ENCODE results near the gene RAD51D. TPM values are rescaled to one million over a fixed set of nuclear protein-coding genes. Genes with fewer than 3 reads are reported as not detected.
A peak's percentile ranks its signal among the peaks of the same experiment; 100 is the strongest.

Gene RAD51D
- total and polyA plus RNA-seq, 10 of the 15 experiments (the other 5 are each of a cell fraction or from before 2014, with no cell fraction given), result 2.6 to 29.3 (median 13.5) TPM

GRCh38 chr17:35051579-35052240, 68.0 kb downstream of the RAD51D start:
- SMC1A ChIA-PET (ENCODE audit: uncharacterized antibody, unreplicated experiment), result interaction anchor here (0.6 to 12.0 kb wide), 9 partner anchors 9 to 38 kb away, joined by 3 to 221 read pairs (median 3); partner anchors contain the start of gene RFFL
- Histone ChIP-seq H3K27me3 (replicated peaks in 1 of 2; ENCODE audit: control insufficient read depth in 2 of 2, insufficient read depth in 2 of 2, low read length in 1 of 2) (no peaks in the 10 kb centered on the region), H3K4me1 (ENCODE audit: control insufficient read depth, insufficient read depth, low read length) (peaks cover 27% of the 10 kb centered on the region), H3K9me3 (replicated peaks; ENCODE audit: control insufficient read depth, insufficient read depth, low read length) (no peaks in the 10 kb centered on the region), H3K4me2 (ENCODE audit: control insufficient read depth, insufficient read depth) (peak overlapping the region; percentile 89), H2AFZ (ENCODE audit: control insufficient read depth, low read depth, low read length) (peak overlapping the region; percentile 59), H3K27ac (ENCODE audit: control insufficient read depth, insufficient read depth) (peak overlapping the region; percentile 93), H3K36me3 (ENCODE audit: control insufficient read depth in 2 of 2, insufficient read depth in 2 of 2, low read length in 1 of 2) (peaks cover 0 to 1% of the 10 kb centered on the region in 2 experiments; a peak in 1 of 4 replicates), H3K79me2 (ENCODE audit: control insufficient read depth, insufficient read depth, low read length) (peaks cover 34% of the 10 kb centered on the region), H3K9ac (ENCODE audit: control insufficient read depth, insufficient read depth, low read length) (peak overlapping the region; percentile 63), H3K4me3 (peak overlapping the region; percentile 4; the same call in 1 of the 2 replicates), H4K20me1 (ENCODE audit: control insufficient read depth, insufficient read depth) (no peaks in the 10 kb centered on the region)
- in situ Hi-C loops (cut with MboI), result no loop called here
- WGBS (ENCODE audit: insufficient coverage, insufficient replicate concordance, low lambda C conversion rate, missing lambda C conversion rate), result under 1% methylated on average over 6 of the region's 6 CpGs
- RAD21 ChIA-PET (ENCODE audit: unreplicated experiment), result interaction anchor here (0.7 to 6.9 kb wide), 8 partner anchors 10 to 67 kb away, joined by 3 to 73 read pairs (median 4); partner anchors contain the start of gene RFFL
- ATAC-seq, result peak; percentile 76
- no TSS peak for BruUV-seq (replicated peaks)
- POLR2A ChIA-PET, result interaction anchor here (0.7 to 1.2 kb wide), 6 partner anchors 10 to 71 kb away, joined by 3 to 9 read pairs (median 4); partner anchors contain the start of gene RFFL
- CTCF ChIA-PET, result interaction anchor here (3.1 kb wide), 1 partner anchor 12 kb away, joined by 23 read pairs; the partner anchor contains the start of gene RFFL
- intact Hi-C loops (cut with micrococcal nuclease; ENCODE audit: unreplicated experiment), result loop anchor here (1.0 kb wide), 2 partner anchors 12 to 38 kb away; partner anchors contain the start of gene RFFL
- FAIRE-seq, result peak; percentile 59
- DNase-seq (ENCODE audit: low read depth, low spot score), result no peak
- TF ChIP-seq USF2 (IDR thresholded peaks at IDR 0.05; ENCODE audit: borderline replicate concordance, low read depth, low read length) (no peak), TCF3 (IDR thresholded peaks at IDR 0.05; ENCODE audit: borderline replicate concordance, insufficient read depth, low read depth, low read length) (no peak), ZNF217 (IDR thresholded peaks at IDR 0.05) (no peak), JUNB (IDR thresholded peaks at IDR 0.05) (no peak), CHD4 (IDR thresholded peaks at IDR 0.05) (no peak), IKZF1 (conservative IDR thresholded peaks at IDR 0.05) (peak; percentile 69), CREB1 (IDR thresholded peaks at IDR 0.05; ENCODE audit: low read depth) (no peak), PML (IDR thresholded peaks at IDR 0.05; ENCODE audit: low read length) (no peak), RELB (IDR thresholded peaks at IDR 0.05; ENCODE audit: low read depth) (peak; percentile 68), SUPT20H (IDR thresholded peaks at IDR 0.05; ENCODE audit: borderline replicate concordance, control insufficient read depth, low read depth, low read length) (no peak), ATF2 (IDR thresholded peaks at IDR 0.05; ENCODE audit: low read length) (0 out of 2 replicates have a peak, but pooled peaks have one; percentile 11), TCF12 (IDR thresholded peaks at IDR 0.05; ENCODE audit: low read depth, low read length) (no peak), SMC3 (IDR thresholded peaks at IDR 0.05; ENCODE audit: borderline replicate concordance, low read length) (no peak), FOS (IDR thresholded peaks at IDR 0.05; ENCODE audit: borderline replicate concordance, extremely low read depth, insufficient read length) (no peak), PRDM15 (CRISPR knock-in tag; IDR thresholded peaks at IDR 0.05) (no peak), TCF7 (IDR thresholded peaks at IDR 0.05; ENCODE audit: borderline replicate concordance) (no peak)
